RWPE1 (cell line): Measurements from ENCODE around the gene LSM10.

Source experiments
- CTCF ChIA-PET: fragments of 350-600 bp; sonication (Branson Sonifier 250); formaldehyde crosslinking; extraction: SDS; loops from one replicate; lab custom pipeline; 2021; lab: Yijun Ruan, JAX
- POLR2A ChIA-PET: fragments of 400-600 bp; formaldehyde crosslinking; extraction: SDS; loops from one replicate; lab custom pipeline; 2020; ENCODE audit warnings: antibody characterized with exemption; ENCODE audit not compliant: low non-redundant PET; lab: Yijun Ruan, JAX
- DNase-seq: peaks from one replicate; pipeline ENCODE4 v3.0.0; 2012; ENCODE audit warnings: low spot score
- H3K27ac ChIP-seq: fragments of 450-650 bp; 2 replicates; pipeline ENCODE4 v1.5.1; 2017
- CTCF ChIP-seq: fragments of 450-650 bp; conservative IDR thresholded peaks from 2 replicates; pipeline ENCODE4 v1.5.1; 2017; ENCODE audit warnings: low read depth, mild to moderate bottlenecking

The LSM10 gene

GRCh38 chr1:36389261-36389660 is 8.4 kb downstream of the LSM10 start:
- CTCF ChIA-PET = no interaction called here
- no peak overlapping the region for H3K27ac ChIP-seq
- TF ChIP-seq CTCF = no peak
- DNase-seq = no peak
- POLR2A ChIA-PET = no interaction called here

- peak overlapping the region; percentile 90 for H3K27ac ChIP-seq
- DNase-seq = no peak
- no peak for TF ChIP-seq CTCF
- ChIA-PET POLR2A (interaction anchor here (0.5 to 1.5 kb wide), 3 partner anchors 10 to 254 kb away, joined by 3 to 7 read pairs (median 4); partner anchors contain the start of genes LSM10 and TRAPPC3), CTCF (interaction anchor here (0.7 to 1.6 kb wide), 2 partner anchors 10 to 45 kb away, joined by 3 to 4 read pairs; no protein-coding TSS in a partner anchor)
These were observed 10.4 kb downstream of the LSM10 start for GRCh38 chr1:36387141-36387949.

- DNase-seq = peak; percentile 98
- no peak for TF ChIP-seq CTCF
- peak overlapping the region; percentile 90 for H3K27ac ChIP-seq
- ChIA-PET CTCF (interaction anchor here (0.7 to 1.6 kb wide), 2 partner anchors 11 to 44 kb away, joined by 3 to 4 read pairs; no protein-coding TSS in a partner anchor), POLR2A (interaction anchor here (0.5 to 1.5 kb wide), 4 partner anchors 11 to 253 kb away, joined by 3 to 7 read pairs (median 4); partner anchors contain the start of genes LSM10 and TRAPPC3)
These were observed 11.2 kb downstream of the LSM10 start for GRCh38 chr1:36386265-36387140.

GRCh38 chr1:36385410-36386264 is 12.1 kb downstream of the LSM10 start, which contains the start of gene STK40:
STK40 (minus strand) TSS chr1:36385924; CDS start chr1:36361332, 24,592 bp downstream.
- POLR2A ChIA-PET = interaction anchor here (0.6 to 1.5 kb wide), 4 partner anchors 12 to 120 kb away, joined by 3 to 7 read pairs (median 4); partner anchors contain the start of gene LSM10
- CTCF ChIA-PET = interaction anchor here (1.6 kb wide), 1 partner anchor 43 kb away, joined by 3 read pairs; no protein-coding TSS in a partner anchor
- peak; percentile 96 for DNase-seq
- H3K27ac ChIP-seq = peak within 1 kb of the TSS; percentile 90
- no peak for TF ChIP-seq CTCF

GRCh38 chr1:36384542-36385409 is 12.9 kb downstream of the LSM10 start:
- ChIA-PET POLR2A (interaction anchor here (0.6 kb wide), 2 partner anchors 16 to 121 kb away, joined by 3 to 4 read pairs; no protein-coding TSS in a partner anchor), CTCF (interaction anchor here (0.6 to 0.7 kb wide), 2 partner anchors 35 to 41 kb away, joined by 3 to 4 read pairs; no protein-coding TSS in a partner anchor)
- peak overlapping the region; percentile 90 for H3K27ac ChIP-seq
- no peak for TF ChIP-seq CTCF
- peak; percentile 29 for DNase-seq
